Left lung (tissue), 10 donors: ENCODE data around the gene LZTS2. TPM values are rescaled to one million over a fixed set of nuclear protein-coding genes. Genes with fewer than 3 reads are reported as not detected.

ENCODE experiments used
- ATAC-seq: fragments of 200-7000 bp; cut with Tn5 transposase; one replicate; pipeline ENCODE4 v1.9.1; 2020; ENCODE audit warnings: moderate library complexity
- DNase-seq, 4 donors: peaks; one replicate each; pipeline ENCODE4 v3.0.0-alpha.2; 2013 to 2020
- H3K27ac ChIP-seq, 2 donors: fragments of 200-600 bp; sonication (generic) in 1 of 2; one replicate each; pipeline versions ENCODE4 v1.5.0 to v1.8.0; 2020 to 2021
- H3K27me3 ChIP-seq, 2 donors: fragments of 200-600 bp; sonication (generic) in 1 of 2; one replicate each; pipeline versions ENCODE4 v1.5.0 to v1.8.0; 2020 to 2021
- H3K36me3 ChIP-seq, 2 donors: fragments of 200-600 bp; sonication (generic) in 1 of 2; one replicate each; pipeline versions ENCODE4 v1.5.0 to v1.8.0; 2020 to 2021
- H3K4me1 ChIP-seq, 2 donors: fragments of 200-600 bp; one replicate each; pipeline ENCODE4 v1.8.0; 2021
- H3K4me3 ChIP-seq, 2 donors: fragments of 200-600 bp; sonication (generic) in 1 of 2; one replicate each; pipeline versions ENCODE4 v1.5.0 to v1.8.0; 2020 to 2021; ENCODE audit warnings: mild to moderate bottlenecking in 1 of 2
- H3K9me3 ChIP-seq, 2 donors: fragments of 200-600 bp; sonication (generic) in 1 of 2; one replicate each; pipeline versions ENCODE4 v1.5.0 to v1.8.0; 2020 to 2021
- CTCF ChIP-seq, 2 donors: fragments of 200-600 bp; sonication (generic) in 1 of 2; IDR thresholded peaks; one replicate each; pipeline versions ENCODE4 v1.5.0 to v1.8.0; 2021; ENCODE audit warnings: antibody characterized with exemption in 2 of 2
- intact Hi-C, 2 donors: fragments of 100-400 bp; cut with DNase I; formaldehyde crosslinking; loops; one replicate each; pipeline versions ENCODE4 v1.11.2 to v1.14.2; 2022
- polyA plus RNA-seq, 6 donors: library from polyadenylated mRNA; unstranded; fragments of 120-200 nt; gene quantifications; one replicate each; pipeline ENCODE4 v1.2.1, GENCODE V29; 2013; ENCODE audit not compliant: insufficient read length in 6 of 6
- total RNA-seq, 2 donors: library from RNA; stranded (reverse); fragmentation: NEBNext Ultra II Directional; extraction: Animal tissue kit (Norgen Biotek cat#: 25700); gene quantifications; one replicate each; pipeline ENCODE4 v1.2.1, GENCODE V29; 2021
- donor health status: DM: no; HTN: yes; CAD: no.
- donor health status: DM: no; HTN: no; CAD: no.

The LZTS2 gene
- total and polyA plus RNA-seq, 8 donors = 45.2 to 65.7 (median 58.6) TPM

- TF ChIP-seq CTCF (IDR thresholded peaks at IDR 0.05) = no peak
- H3K4me1 ChIP-seq = no peaks in the 10 kb centered on the region
- ATAC-seq (no peak), DNase-seq (no peak)
- no peak overlapping the region for H3K4me3 ChIP-seq
- intact Hi-C loops = no loop called here
- H3K27ac ChIP-seq = no peak overlapping the region
- peaks cover 0 to 45% of the 10 kb centered on the region in 2 donors for H3K36me3 ChIP-seq
- H3K27me3 ChIP-seq = no peaks in the 10 kb centered on the region
- no peaks in the 10 kb centered on the region for H3K9me3 ChIP-seq
Observed at GRCh38 chr10:100978121-100978900, 21.3 kb upstream of the LZTS2 start.

- no peaks in the 10 kb centered on the region for H3K9me3 ChIP-seq
- DNase-seq (no peak), ATAC-seq (no peak)
- no peak overlapping the region for H3K27ac ChIP-seq
- TF ChIP-seq CTCF (IDR thresholded peaks at IDR 0.05) = no peak
- no peaks in the 10 kb centered on the region for H3K4me1 ChIP-seq
- no peak overlapping the region for H3K4me3 ChIP-seq
- intact Hi-C loops = no loop called here
- no peaks in the 10 kb centered on the region for H3K27me3 ChIP-seq
- peaks cover 0 to 51% of the 10 kb centered on the region in 2 donors for H3K36me3 ChIP-seq
Observed at GRCh38 chr10:100978901-100979195, 20.8 kb upstream of the LZTS2 start.

GRCh38 chr10:100979791-100980272 lies 19.8 kb upstream of the LZTS2 start:
- Histone ChIP-seq H3K9me3 (no peaks in the 10 kb centered on the region), H3K27ac (no peak overlapping the region), H3K4me3 (no peak overlapping the region), H3K4me1 (no peaks in the 10 kb centered on the region), H3K27me3 (no peaks in the 10 kb centered on the region), H3K36me3 (peaks cover 0 to 53% of the 10 kb centered on the region in 2 donors)
- DNase-seq = no peak
- no peak for ATAC-seq
- intact Hi-C loops = no loop called here
- TF ChIP-seq CTCF (IDR thresholded peaks at IDR 0.05) = no peak

- no peak for DNase-seq
- Histone ChIP-seq H3K27me3 (no peaks in the 10 kb centered on the region), H3K9me3 (no peaks in the 10 kb centered on the region), H3K4me1 (no peaks in the 10 kb centered on the region), H3K4me3 (no peak overlapping the region), H3K36me3 (peaks cover 0 to 53% of the 10 kb centered on the region in 2 donors), H3K27ac (no peak overlapping the region)
- ATAC-seq = no peak
- intact Hi-C loops = no loop called here
- no peak for TF ChIP-seq CTCF (IDR thresholded peaks at IDR 0.05)
Observed at GRCh38 chr10:100980311-100980710, 19.3 kb upstream of the LZTS2 start.

- no peak for TF ChIP-seq CTCF (IDR thresholded peaks at IDR 0.05)
- H3K36me3 ChIP-seq = peaks cover 0 to 53% of the 10 kb centered on the region in 2 donors
- no peak overlapping the region for H3K27ac ChIP-seq
- H3K4me3 ChIP-seq = no peak overlapping the region
- no peak for ATAC-seq
- H3K9me3 ChIP-seq = no peaks in the 10 kb centered on the region
- H3K4me1 ChIP-seq = no peaks in the 10 kb centered on the region
- DNase-seq = no peak
- intact Hi-C loops = no loop called here
- no peaks in the 10 kb centered on the region for H3K27me3 ChIP-seq
Observed at GRCh38 chr10:100980711-100981110, 18.9 kb upstream of the LZTS2 start.
